GM18502 (cell line): ENCODE measurements around the gene PROX2.

Experiments
- ATAC-seq: cut with Tn5 transposase; IDR thresholded peaks from one replicate; pipeline ENCODE4 v1.9.1; 2021; ENCODE audit warnings: mild to moderate bottlenecking; ENCODE audit not compliant: unreplicated experiment, poor library complexity

Gene PROX2

DNA sequence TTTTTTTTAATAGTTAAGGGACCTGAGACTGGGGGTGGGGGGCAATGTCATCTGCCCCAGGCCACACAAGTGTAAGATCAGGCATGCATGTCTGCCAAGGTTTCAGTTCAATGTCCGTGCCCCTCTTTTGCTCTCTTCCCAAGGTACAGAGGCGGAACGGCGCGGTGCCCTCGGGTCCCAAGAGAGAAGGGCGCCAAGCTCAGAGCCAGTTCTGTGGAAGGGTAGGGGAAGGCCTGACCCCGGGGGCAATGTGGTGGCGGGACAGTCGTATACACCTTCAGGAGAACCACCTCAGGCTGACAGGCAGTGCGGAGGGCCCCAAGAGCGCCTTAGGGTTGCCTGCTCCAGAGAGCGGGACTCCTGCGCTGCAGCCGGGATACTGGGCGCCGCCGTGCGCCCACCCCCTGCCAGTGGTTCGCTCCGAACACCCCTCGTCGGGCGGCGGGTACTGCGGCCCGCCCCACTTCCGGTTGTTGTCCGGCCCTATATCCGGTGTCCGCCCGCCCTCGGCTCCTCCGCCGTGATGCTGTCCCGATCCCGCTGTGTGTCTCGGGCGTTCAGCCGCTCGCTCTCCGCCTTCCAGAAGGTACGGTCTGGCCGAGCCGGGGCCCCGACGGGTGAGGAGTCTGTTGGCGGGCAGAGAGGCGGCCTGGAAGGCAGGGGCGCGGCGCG lies 5.6 kb upstream of the PROX2 start, which contains the start of gene DLST:
Gene DLST (plus strand): TSS at position 486 of the 672 bp plus-strand sequence. CDS start 38 bp downstream, at position 524.
- peak; percentile 92 for ATAC-seq

DNA sequence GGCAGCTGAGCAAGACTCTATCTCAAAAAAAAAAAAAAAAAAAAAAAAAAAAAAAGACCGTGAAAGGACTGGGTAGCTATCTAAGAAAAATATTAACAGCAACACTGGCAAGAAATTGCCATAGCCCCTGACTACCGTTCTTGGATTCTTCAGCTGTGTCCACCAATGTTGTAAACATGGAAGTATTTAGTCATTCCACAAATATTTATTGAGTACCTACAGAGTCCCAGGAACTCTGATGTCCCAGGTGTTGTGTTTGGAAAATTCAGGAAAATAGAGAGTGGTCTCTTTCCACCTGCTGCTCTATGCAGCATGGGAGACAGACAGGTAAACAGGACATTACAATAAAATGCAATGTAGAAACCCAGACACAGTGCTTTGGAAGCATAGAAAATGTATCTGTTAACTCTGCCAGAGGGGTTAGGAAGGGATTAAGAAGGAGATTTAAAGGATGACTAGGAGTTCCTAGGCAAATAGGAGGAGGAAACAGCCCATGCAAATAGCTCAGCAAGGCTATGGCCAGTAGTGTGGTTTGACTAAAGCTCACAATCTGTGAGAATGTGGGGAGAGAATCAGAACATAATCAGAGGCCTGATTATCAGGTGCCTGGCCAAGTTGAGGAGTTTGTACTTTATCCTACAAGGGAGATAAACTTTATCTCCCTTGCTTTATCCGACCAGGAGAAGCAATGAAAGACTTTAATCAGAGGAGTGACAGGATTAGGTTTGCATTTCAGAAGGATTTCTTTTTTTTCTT lies 3.7 kb upstream of the PROX2 start:
- no peak for ATAC-seq

DNA sequence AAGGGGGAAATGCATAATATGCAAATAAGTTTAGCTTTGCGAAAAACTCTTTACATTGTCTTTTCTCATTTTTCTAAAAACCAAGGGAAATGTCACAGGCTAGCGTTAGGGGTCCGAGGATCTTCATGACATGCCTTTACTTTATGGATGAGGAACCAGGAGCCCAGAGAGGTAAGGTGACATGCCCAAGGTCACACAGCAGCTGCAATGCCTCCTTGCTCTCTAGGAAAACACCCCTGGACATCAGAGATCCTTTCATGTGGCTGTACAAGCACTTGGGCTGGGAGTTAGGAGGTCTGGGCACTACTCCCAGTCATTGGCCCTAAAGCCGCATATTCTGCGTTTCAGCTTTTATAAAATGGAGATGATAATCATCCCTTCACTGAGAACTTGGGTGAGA lies 741 bp downstream of the PROX2 start:
- no peak for ATAC-seq

DNA sequence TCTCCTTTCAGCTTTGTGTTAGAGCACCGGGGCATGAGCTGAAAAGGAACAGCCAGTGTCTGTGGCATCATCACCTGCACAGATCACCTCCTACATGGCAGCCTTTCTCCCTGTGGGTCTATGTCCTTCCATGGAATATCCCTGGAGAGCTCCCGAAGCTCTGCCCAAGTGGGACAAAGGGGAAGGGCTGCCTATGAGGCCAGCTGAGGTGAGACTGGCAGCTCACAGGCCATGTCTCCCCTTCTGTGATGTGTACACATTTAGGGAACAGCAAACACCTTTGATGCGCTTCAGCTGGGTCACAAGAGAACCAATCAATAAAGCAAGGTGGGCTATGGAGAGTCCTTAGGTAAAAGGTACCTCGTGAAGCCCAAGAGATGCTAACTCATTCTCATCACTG lies 4.1 kb downstream of the PROX2 start:
- no peak for ATAC-seq

DNA sequence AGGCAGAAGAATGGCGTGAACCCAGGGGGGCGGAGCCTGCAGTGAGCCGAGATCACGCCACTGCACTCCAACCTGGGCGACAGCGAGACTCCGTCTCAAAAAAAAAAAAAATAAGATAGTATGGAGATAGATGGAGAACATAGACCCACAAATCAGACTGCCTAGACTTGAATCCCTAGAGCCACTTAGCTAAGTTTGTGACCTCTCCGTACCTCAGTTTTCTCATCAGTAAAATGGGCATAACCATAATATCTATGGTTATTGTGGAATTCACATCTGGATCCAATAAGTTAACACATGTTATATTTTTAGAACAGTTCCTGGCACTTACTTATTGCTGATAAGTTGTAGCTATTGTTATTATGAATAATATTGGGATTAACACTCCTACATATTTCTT lies 7.2 kb downstream of the PROX2 start:
- ATAC-seq: no peak

DNA sequence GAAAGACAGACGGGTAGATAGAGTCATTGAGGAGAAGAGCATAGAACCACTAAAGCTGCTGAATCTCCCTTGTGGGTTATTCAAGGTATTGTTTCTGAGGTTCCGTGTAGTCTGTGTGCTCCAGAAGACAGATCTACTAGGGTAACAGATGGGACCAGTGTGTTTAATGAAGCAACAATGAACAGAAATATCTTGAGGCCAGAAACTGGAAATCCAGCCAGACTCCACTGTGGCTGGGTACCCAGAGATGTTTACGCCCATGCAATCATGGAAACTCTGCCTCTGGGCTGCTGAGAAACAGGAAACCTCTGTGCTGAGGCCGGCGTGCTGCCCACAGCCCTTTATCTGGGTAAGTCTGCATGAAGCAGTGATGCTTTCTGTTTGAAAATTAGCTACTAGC lies 8.3 kb downstream of the PROX2 start:
- ATAC-seq: no peak

DNA sequence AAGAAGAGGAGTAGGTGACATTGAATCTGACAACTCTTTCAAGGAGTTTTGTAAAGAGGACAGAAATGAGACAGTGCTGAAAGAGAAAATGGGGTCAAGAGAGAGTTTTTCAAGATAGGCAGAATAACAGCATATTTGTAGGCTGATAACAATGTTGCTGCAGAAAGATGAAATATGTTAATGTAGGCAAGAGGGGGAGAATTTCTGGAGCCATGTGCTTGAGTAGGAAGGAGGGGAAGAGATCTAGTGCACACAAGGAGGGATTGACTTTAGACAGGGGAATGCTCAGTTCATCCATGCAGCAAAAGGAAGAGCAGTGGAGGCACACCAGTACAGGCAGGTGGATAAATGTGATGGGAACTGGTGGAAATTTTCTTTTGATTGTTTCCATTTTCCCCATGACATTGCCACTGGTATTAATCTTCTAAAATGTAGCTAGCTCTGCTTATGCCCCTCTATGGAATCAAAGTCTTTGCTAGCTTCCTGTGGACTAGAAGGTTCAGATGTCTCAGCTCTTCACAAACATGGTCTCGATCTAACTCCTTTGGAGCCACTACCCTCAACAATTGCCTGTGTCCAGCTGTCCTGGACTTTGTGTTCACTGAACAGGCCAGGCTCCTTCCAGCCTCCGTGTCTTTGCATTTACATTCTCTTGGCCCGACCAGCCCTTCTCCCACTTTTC lies 9.1 kb downstream of the PROX2 start:
- no peak for ATAC-seq

DNA sequence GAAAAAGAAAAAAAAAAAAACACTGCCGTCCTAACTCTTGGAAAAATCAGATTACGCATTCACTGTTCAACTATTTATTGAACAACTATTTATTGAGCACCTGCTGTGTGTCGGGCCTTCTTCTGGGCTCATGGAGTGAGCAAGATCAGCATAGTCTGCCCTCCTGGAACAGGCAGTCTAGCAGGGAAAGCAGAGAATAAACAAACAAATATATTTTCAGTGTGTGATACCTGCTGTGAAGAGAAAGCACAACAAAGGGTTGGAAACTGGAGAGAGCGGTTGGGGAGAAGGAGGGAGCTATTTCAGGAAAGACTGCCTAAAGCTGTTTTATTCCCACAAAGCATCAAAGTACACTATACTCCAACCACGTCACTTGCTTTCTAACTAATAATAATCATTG lies 10.8 kb downstream of the PROX2 start:
- ATAC-seq: no peak

DNA sequence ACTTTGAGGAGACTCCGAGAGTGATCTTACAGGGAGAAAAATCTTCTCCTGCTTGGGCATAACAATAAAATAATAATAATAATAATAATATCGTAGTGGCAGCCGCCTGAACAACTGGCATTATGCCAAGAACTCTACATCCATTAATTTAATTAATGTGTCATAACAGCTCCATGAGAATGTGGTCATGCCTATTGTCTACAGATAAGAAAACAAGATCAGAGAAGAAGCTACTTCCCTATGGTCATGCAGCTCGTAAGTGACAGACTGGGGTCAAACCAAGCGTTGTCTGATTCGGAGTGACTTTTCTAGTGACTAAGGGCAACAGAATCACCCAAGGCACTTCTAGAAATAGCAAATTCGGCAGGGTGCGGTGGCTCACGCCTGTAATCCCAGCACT lies 11.7 kb downstream of the PROX2 start:
- ATAC-seq: no peak

DNA sequence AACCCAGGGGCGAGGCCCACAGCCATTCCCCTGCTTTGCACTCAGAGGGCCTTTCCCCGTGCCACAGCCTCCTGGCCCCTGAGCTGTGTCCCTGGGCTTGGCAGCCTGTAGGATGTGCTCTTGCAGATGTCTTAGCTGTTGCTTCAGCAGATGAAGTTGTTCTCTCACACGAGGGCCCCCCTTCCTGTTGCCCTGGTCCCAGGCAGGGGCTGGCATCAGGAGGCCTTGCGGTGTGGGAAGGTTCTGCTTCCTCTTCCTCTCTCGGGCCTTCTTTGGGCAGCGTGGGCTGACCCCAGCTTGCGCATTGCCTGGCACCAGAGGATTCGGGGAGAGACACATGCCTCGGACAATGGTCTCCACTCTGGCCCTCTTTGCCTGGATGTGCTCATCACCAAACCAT lies 12.7 kb downstream of the PROX2 start:
- no peak for ATAC-seq

DNA sequence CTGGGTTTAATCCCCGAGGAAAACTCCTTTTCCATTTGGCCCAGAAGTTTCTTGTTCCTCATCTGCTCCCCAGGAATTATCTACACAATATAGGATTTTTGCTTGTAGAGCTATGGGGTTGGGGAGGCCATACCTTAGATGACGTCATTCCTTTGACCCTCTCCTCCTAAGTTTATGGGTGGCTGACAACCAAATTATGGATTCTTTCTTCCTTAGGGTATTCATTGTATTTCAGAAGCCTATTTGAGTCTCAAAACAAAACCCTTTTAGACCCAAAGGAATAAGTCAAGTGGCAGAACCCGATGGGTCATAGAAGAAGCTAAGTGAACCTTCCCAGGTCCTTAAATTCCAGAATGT lies 14.2 kb downstream of the PROX2 start:
- ATAC-seq: no peak

DNA sequence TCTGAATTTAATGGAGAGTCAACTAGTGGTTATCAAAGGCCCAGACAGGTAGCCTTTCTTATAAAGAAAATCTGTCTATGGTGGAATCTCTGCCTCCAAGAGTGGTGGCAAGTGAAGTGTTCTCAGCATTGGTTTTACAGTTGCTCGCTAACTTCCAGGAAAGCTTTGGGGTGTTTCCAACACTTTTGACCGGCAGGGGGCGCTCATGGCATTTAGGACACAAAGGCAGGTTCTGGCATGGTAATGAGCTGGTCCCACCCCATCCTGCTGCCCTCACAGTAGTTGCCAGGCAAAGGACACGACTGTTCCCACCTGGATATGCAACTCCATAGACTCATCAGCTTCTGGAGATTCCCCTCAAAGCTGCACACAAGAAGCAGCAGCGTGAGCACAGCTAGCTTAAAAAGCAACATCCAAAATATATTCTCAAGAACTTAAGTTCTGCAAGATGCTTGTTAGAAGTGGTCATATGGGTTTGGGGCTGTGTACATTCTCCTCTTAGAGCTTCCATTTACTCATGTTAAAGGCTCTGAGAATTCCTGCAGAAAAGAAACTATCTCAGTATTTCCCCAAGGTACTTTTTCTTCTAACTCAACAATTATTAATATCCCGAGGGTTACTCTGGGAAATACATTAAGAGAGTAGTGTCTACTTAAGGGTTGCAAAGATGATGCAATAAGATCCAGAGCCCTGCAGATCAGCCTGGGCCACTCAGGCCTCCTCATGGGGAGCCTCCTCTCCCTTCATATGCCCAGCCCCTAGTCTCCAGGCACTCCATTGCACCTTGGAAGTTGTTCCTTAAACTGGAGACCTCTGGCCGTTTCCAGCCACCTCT lies 14.8 kb downstream of the PROX2 start:
- no peak for ATAC-seq

DNA sequence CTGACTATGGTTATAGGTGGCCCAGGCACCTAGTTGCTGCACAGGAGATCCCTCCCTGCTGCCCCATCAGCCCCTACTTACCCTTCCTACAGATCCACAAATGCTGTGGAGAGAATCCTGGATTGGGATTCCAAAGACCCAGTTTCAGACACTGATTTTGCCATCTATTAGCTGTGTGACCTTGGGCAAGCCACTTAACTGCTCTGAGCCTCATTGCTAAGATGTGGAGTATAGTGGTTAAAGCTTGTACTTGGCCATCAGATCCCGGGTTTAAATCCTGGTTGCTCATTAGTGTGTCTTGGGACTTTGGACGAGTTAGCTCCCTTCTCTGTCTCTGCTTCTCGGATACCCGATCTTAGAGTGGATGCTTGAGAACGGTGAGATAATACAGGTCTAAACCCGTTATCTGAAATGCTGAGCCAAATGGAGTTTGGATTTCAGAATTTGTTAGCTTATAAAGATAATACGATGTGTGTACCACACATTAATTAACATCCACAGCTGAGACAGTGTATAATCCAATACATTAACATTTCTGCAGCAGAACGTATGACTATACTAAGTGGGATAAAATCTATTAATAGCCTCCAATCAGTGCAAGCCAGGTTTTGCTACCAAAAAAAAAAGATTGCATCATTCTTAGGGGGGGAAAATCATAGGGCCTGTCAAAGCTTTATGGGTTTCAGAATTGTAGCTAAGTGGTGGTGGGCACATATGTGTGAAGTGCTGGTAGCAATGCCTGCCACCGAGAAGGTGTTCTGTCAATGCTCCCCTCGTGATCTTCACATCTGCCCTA lies 16.0 kb downstream of the PROX2 start:
- ATAC-seq: no peak

DNA sequence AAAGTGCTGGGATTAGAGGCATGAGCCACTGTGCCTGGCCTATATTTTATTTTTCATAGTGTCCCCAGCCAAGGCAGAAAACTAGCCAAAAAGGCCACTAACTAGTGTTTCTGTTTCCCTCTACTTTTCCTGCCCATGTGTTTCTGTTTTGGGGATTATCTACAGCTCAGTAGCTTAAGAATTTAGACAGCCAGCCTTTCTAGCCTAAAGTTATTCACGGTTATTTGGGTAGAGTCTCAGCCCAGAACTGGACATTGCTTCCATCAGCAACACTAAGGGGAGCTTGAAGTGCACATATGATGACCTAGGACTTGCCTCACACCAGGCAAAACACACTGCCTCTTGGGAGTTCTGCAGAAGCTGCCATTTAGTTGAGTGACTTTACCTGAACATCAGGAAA lies 17.9 kb downstream of the PROX2 start:
- no peak for ATAC-seq

DNA sequence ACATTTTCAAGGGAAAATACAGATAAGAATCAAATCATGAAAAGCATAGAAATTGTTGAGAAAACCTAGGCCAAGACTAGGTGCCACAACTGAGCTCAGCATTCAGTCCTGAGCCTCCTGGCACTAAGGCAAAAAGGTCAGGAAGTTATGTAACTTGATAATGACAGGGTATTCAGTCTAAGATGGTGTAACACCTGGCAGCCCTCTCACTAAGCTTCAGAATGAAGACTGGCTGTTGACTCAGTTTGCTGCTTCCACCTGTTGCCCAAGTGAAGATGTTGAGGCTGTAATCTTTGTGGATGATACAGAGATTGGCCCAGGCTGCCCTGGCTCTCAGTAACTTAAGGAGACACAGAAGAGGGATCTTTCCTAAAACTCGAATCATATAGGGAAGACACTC lies 19.6 kb downstream of the PROX2 start:
- no peak for ATAC-seq

DNA sequence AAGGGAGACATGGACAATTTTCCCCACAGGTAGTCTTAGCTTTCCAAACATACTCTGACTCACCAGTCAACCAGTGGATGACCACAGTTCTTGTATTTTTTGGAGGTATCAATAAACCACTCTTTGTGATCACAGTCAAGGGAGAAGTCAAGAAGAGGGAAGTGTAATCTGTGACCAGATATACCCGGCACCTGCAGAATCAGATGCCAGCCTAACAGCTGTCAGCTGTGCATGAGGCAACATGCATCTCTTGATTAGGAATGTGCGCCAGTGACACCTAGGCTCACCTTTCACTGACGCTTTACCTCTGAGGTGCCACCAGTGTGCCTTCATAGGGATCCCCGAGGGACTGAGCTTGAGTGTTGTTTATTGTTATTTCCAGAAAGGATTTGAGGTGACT lies 20.0 kb downstream of the PROX2 start:
- no peak for ATAC-seq

DNA sequence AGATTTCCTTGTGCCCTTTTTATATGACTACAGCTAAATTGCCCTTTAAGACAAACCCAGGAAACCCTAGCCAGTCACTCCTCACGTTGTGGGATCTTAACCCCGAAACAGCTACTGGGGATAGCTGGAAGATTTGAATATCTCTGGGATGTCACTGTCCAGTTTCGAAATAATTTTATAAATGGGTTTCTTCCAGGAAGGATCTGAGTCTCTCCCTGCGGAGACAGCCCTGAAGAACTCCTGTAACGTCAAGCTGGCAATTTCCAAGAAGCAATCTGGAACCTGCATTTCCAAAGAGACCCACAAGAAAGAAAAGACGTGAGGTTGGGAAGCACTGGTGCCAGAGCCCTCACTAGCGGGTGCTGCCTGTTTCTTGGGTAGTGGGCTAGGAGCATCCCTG lies 20.9 kb downstream of the PROX2 start:
- ATAC-seq: no peak

DNA sequence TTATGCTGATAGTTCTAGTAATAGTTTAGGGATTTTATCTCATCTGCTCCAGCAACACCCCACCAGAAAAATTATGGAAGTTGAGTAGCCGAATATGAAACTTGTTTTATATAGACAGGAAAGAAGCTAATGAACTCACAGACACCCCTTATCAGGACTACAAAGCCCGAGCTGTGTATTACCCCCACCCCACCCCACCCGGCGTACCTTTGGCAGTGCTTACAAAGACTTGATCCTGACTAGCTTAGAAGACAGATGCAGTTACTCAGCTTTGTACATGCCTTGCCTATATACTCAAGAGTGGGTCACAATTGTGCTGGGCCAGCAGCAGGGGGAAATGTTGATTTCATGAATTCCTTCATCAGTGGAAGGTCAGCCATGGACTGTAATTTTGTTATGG lies 22.4 kb downstream of the PROX2 start:
- no peak for ATAC-seq

DNA sequence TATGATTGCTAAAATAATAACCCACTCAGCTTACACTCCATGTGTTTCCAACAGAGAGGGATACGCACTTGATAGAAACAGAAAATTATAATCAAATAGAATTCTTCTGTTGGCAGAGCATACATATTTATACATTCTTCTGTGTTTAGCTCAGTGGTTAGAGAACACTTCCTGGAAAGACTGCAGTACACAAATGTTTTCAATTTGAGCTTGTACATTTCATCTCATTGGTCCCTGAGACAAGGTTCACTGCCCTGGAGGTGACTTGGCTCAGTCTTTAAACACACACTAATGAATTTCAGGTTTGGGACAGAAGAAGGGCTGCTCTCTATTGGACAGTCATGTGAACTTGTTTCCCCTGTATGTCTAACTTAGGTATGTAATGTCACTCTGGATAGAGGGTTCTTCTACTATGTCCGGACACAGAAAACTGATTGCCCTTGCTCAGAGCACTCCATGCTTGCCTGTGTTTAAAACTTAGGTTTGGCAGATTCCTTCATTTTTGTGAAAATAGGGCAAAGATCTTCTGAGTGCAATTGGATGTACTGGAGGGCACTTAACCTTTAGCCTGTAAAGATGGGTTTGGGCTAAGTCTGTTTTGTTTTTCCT lies 22.9 kb downstream of the PROX2 start:
- ATAC-seq: no peak

DNA sequence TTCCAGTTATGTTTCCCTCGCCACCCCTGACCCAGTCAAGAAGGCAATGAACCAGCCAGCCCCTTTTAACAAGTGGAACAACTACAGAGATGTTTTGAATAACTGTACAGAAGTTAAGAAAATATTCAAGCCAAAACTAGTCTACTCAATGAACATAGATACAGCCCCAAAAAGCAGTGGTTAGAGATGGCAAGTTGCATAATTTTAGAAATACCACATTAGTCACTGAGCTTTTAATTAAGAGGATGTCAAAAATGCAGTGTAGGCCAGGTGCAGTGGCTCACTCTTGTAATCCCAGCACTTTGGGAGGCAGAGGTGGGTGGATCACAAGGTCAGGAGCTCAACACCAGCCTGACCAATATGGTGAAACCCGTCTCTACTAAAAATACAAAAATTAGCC lies 27.2 kb downstream of the PROX2 start:
- ATAC-seq: no peak
